Ectodermal cell (in vitro differentiated cells): ENCODE data around the gene MRPS34.

Experiments used
- H3K27ac ChIP-seq: 2 replicates; pipeline ENCODE4 v1.7.0; 2013; ENCODE audit warnings: mild to moderate bottlenecking, low read depth, low read length; ENCODE audit not compliant: insufficient read depth, poor library complexity, severe bottlenecking
- H3K27me3 ChIP-seq: 2 replicates; pipeline ENCODE4 v1.7.0; 2013; ENCODE audit warnings: mild to moderate bottlenecking, low read length; ENCODE audit not compliant: insufficient read depth, control insufficient read depth, poor library complexity, severe bottlenecking
- H3K36me3 ChIP-seq: one replicate; pipeline ENCODE4 v1.7.0; 2013; ENCODE audit warnings: low read length; ENCODE audit not compliant: control insufficient read depth, insufficient read depth
- H3K4me1 ChIP-seq: one replicate; pipeline ENCODE4 v1.7.0; 2013; ENCODE audit warnings: low read length; ENCODE audit not compliant: control insufficient read depth, insufficient read depth
- H3K4me3 ChIP-seq: 2 replicates; pipeline ENCODE4 v1.7.0; 2013; ENCODE audit warnings: low read depth, low read length, control low read depth; ENCODE audit not compliant: insufficient read depth
- H3K9me3 ChIP-seq: 2 replicates; pipeline ENCODE4 v1.7.0; 2013; ENCODE audit warnings: mild to moderate bottlenecking, low read length, moderate library complexity; ENCODE audit not compliant: control insufficient read depth
- WGBS, 2 experiments: methylation state at CpG; one replicate each; pipeline ENCODE4 v1.1.7; 2013; ENCODE audit warnings: missing lambda C conversion rate in 2 of 2; 5-methylcytosine and 5-hydroxymethylcytosine counted together

Gene MRPS34

GRCh38 chr16:1775006-1775845 lies 2.3 kb upstream of the MRPS34 start:
- H3K27ac ChIP-seq, result no peak overlapping the region
- no peaks in the 10 kb centered on the region for H3K27me3 ChIP-seq
- no peaks in the 10 kb centered on the region for H3K9me3 ChIP-seq
- H3K36me3 ChIP-seq, result peaks cover 19% of the 10 kb centered on the region
- 95 to 97% methylated on average over 30 of the region's 30 CpGs for WGBS, 2 experiments
- H3K4me1 ChIP-seq, result peaks cover 8% of the 10 kb centered on the region
- H3K4me3 ChIP-seq, result no peak overlapping the region

DNA sequence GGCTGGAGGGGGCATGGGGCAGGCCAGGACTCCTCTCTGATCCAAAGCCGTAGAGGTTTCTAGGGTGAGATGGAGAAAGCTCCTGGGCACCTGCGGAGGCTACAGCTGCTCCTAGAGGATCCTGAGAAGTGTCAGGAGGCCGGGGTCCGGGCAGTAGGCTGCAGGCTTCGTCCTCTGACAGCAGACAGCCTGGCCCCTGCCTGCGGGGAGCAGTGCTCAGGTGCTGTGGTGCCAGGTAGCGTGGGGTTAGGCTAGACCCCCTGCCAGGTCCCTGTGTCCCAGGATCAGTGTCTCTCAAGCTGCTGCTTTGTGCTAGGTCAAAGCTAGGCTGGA lies 1.5 kb upstream of the MRPS34 start:
- Histone ChIP-seq H3K4me1 (peaks cover 14% of the 10 kb centered on the region), H3K9me3 (no peaks in the 10 kb centered on the region), H3K4me3 (no peak overlapping the region), H3K27ac (no peak overlapping the region), H3K36me3 (peaks cover 19% of the 10 kb centered on the region), H3K27me3 (no peaks in the 10 kb centered on the region)
- WGBS, 2 experiments, result 94% methylated on average over 7 of the region's 7 CpGs

GRCh38 chr16:1773703-1774447 lies 941 bp upstream of the MRPS34 start:
- 34 to 35% methylated on average over 45 of the region's 45 CpGs for WGBS, 2 experiments
- no peaks in the 10 kb centered on the region for H3K9me3 ChIP-seq
- peaks cover 14% of the 10 kb centered on the region for H3K4me1 ChIP-seq
- H3K27me3 ChIP-seq, result no peaks in the 10 kb centered on the region
- H3K27ac ChIP-seq, result no peak overlapping the region
- H3K4me3 ChIP-seq, result peak overlapping the region; percentile 71
- peaks cover 18% of the 10 kb centered on the region for H3K36me3 ChIP-seq

GRCh38 chr16:1772362-1772907 lies 499 bp downstream of the MRPS34 start, which contains the start of gene EME2:
Gene EME2 (plus strand): TSS chr16:1772810. CDS start chr16:1773228, 418 bp downstream.
- WGBS, 2 experiments, result 1% methylated on average over 53 of the region's 53 CpGs
- peaks cover 14% of the 10 kb centered on the region for H3K4me1 ChIP-seq
- no peaks in the 10 kb centered on the region for H3K27me3 ChIP-seq
- peak within 1 kb of the TSS; percentile 84 for H3K27ac ChIP-seq
- H3K9me3 ChIP-seq, result no peaks in the 10 kb centered on the region
- H3K4me3 ChIP-seq, result peak within 1 kb of the TSS; percentile 71
- H3K36me3 ChIP-seq, result peaks cover 13% of the 10 kb centered on the region

DNA sequence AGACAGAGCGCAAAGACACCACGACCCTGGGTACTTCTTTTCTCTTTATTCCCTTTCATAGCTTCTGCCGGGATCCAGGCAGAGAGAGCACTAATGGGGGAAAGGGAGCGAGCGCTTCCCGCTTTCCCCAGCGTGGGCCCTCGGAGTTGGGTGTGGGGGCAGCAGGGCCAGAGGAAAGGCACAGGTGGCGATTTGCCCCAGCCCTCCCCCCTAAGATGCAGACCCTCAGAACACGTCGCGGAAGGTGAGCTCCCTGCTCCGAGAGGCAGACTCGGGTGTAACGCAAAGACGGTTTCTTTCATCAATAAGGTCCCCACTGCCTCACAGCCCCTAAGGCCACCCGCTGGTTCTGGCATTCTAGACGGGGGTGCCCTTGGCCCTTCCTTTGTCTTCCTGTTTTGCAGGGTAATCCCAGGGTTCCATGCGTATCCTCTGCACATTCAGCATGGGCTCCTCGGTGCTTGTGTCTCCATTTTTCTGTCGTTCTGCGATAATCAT lies 1.0 kb downstream of the MRPS34 start:
- Histone ChIP-seq H3K36me3 (peaks cover 16% of the 10 kb centered on the region), H3K9me3 (no peaks in the 10 kb centered on the region), H3K27ac (no peak overlapping the region), H3K4me3 (peak overlapping the region; percentile 71), H3K4me1 (peaks cover 14% of the 10 kb centered on the region), H3K27me3 (no peaks in the 10 kb centered on the region)
- 3 to 4% methylated on average over 22 of the region's 22 CpGs for WGBS, 2 experiments

DNA sequence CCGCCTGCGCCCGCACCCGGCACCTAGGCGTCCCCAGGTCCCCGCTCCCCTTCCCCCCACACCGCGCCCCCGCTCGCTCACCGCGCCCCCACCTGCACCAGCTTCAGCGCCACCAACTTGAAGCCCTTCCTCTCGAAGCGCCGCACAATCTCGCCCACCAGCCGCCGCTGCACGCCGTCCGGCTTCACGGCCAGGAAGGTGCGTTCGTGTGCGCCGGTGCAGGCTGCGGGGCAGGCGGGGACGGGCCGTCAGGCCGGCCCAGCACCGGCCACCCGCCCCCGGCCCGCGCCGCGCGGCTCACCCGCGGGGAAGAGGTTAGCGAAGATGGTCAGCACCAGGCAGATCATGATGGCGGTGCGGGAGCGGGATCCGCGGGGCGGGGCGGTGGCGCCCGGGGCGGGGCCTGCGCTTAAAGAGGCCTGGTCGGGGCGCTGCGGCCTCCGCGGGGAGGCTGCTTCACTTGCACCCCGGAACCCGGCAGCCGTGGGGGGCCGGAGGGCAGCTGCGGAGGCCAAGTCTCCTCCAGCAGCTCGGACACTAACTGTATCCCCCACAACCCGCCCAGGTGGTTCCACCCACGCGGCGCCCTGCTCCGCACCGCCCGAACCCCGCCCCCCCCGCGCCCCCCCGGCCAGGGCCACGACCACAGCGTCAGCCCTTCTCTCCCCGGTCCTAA lies 1.6 kb downstream of the MRPS34 start, which contains the start of gene NME3:
TSS of gene NME3 (minus strand) at position 356 of the 676 bp plus-strand sequence. CDS start at position 347, 9 bp downstream.
- 0 to 1% methylated on average over 71 to 78 of the region's 79 CpGs for WGBS, 2 experiments
- Histone ChIP-seq H3K4me1 (peaks cover 14% of the 10 kb centered on the region), H3K36me3 (peaks cover 14% of the 10 kb centered on the region), H3K4me3 (peak within 1 kb of the TSS; percentile 71), H3K9me3 (no peaks in the 10 kb centered on the region), H3K27me3 (no peaks in the 10 kb centered on the region), H3K27ac (no peak within 1 kb of the TSS)

GRCh38 chr16:1770328-1771187 lies 2.4 kb downstream of the MRPS34 start:
- H3K27me3 ChIP-seq, result no peaks in the 10 kb centered on the region
- no peaks in the 10 kb centered on the region for H3K9me3 ChIP-seq
- no peak overlapping the region for H3K27ac ChIP-seq
- H3K36me3 ChIP-seq, result peaks cover 18% of the 10 kb centered on the region
- peaks cover 14% of the 10 kb centered on the region for H3K4me1 ChIP-seq
- peak overlapping the region; percentile 71 for H3K4me3 ChIP-seq
- 21% methylated on average over 81 of the region's 81 CpGs for WGBS, 2 experiments

- Histone ChIP-seq H3K4me1 (peaks cover 14% of the 10 kb centered on the region), H3K27me3 (no peaks in the 10 kb centered on the region), H3K4me3 (no peak overlapping the region), H3K36me3 (peaks cover 22% of the 10 kb centered on the region), H3K9me3 (no peaks in the 10 kb centered on the region), H3K27ac (no peak overlapping the region)
- 90 to 91% methylated on average over 27 of the region's 27 CpGs for WGBS, 2 experiments
Measured at GRCh38 chr16:1769402-1770300, 3.3 kb downstream of the MRPS34 start.
